Right cardiac atrium (tissue), 5 donors: ENCODE data around the gene IRX1. TPM values are rescaled to one million over a fixed set of nuclear protein-coding genes. Genes with fewer than 3 reads are reported as not detected.

Experiments used
- ATAC-seq, 2 donors: fragments of 200-7000 bp; cut with Tn5 transposase; one replicate each; pipeline versions ENCODE4 v1.8.0 to v1.9.1; 2020; ENCODE audit warnings: moderate library complexity in 2 of 2, mild to moderate bottlenecking in 1 of 2
- DNase-seq, 3 donors: peaks; one replicate each; pipeline ENCODE4 v3.0.0-alpha.2; 2020
- H3K27ac ChIP-seq: one replicate; pipeline ENCODE4 v1.5.1; 2013; ENCODE audit warnings: mild to moderate bottlenecking, low read length, control low read depth, moderate library complexity
- H3K27me3 ChIP-seq: one replicate; pipeline ENCODE4 v1.6.1; 2013; ENCODE audit not compliant: control insufficient read depth, insufficient read depth
- H3K4me1 ChIP-seq: one replicate; pipeline ENCODE4 v1.6.1; 2013; ENCODE audit warnings: low read length; ENCODE audit not compliant: control insufficient read depth, insufficient read depth
- H3K4me3 ChIP-seq: one replicate; pipeline ENCODE4 v1.5.1; 2013; ENCODE audit warnings: low read length, control low read depth
- H3K9me3 ChIP-seq: one replicate; pipeline ENCODE4 v1.6.1; 2013; ENCODE audit warnings: low read length; ENCODE audit not compliant: control insufficient read depth
- WGBS: extraction: QIAGEN DNeasy Blood & Tissue Kit; methylation state at CpG from one replicate; pipeline ENCODE4 v1.1.7; 2013; 5-methylcytosine and 5-hydroxymethylcytosine counted together
- intact Hi-C, 4 donors: fragments of 100-400 bp; cut with DNase I; formaldehyde crosslinking; loops; one replicate each; pipeline versions ENCODE4 v1.11.0 to v1.14.0; 2022 to 2023
- polyA plus RNA-seq: library from polyadenylated mRNA; stranded (reverse); fragments of 200-250 nt; gene quantifications from one replicate; pipeline ENCODE4 v1.2.3, GENCODE V29; 2013
- total RNA-seq, 4 donors: library from RNA; stranded (reverse); fragmentation: NEBNext Ultra II Directional; extraction: Animal tissue kit (Norgen Biotek cat#: 25700); gene quantifications; one replicate each; pipeline ENCODE4 v1.2.1, GENCODE V29; 2021
- donor health status: healthy with polysubstance abuse.
- donor health status: DM: no; HTN: yes; CAD: no.
- donor health status: DM: no; HTN: no; CAD: no.
- donor health status: DM: no; HTN: yes; CAD: no; lungs with severe emphysema.
- donor health status: DM: yes; HTN: yes; CAD: no.

Gene IRX1
- total and polyA plus RNA-seq, 5 donors = 0.05 TPM; not detected in 4

- no peak overlapping the region for H3K27ac ChIP-seq
- no peak overlapping the region for H3K4me3 ChIP-seq
- no peaks in the 10 kb centered on the region for H3K4me1 ChIP-seq
- DNase-seq (no peak), ATAC-seq (no peak)
- WGBS = 3% methylated on average over 73 of the region's 73 CpGs
- no peaks in the 10 kb centered on the region for H3K27me3 ChIP-seq
- intact Hi-C loops = loop anchor here in 1 of 4 donors (10.0 kb wide), 1 partner anchor 1397 kb away; no protein-coding TSS in a partner anchor
- H3K9me3 ChIP-seq = no peaks in the 10 kb centered on the region
Observed at GRCh38 chr5:3601911-3602782, 6.5 kb downstream of the IRX1 start.

- H3K9me3 ChIP-seq = no peaks in the 10 kb centered on the region
- no peak overlapping the region for H3K4me3 ChIP-seq
- WGBS = 5% methylated on average over 45 of the region's 45 CpGs
- intact Hi-C loops = loop anchor here in 1 of 4 donors (10.0 kb wide), 1 partner anchor 1398 kb away; no protein-coding TSS in a partner anchor
- no peaks in the 10 kb centered on the region for H3K27me3 ChIP-seq
- ATAC-seq (peak; percentile 43 to 75), DNase-seq (peak in 2 of 3 donors; percentile 33 to 67)
- H3K4me1 ChIP-seq = no peaks in the 10 kb centered on the region
- H3K27ac ChIP-seq = no peak overlapping the region
Observed at GRCh38 chr5:3602785-3603502, 7.3 kb downstream of the IRX1 start.

DNA sequence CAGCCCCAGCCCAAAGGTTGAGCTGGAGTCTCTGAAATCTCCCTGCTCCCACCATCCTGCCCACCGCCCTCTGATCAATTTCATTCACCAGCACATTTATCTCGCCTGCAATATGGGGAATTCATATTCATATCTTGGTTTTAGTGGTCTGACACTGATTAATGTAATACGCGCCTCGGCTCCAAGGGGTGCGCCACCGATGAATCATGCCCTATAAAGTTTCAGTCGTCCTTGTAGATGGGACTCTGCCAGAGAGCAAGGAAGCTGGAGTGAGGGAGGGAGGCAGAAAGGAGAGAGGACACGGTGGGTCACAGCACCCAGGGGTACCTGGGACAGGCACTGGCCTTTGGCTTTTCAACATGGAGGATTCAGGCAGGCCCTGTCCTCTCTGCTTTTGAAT is 8.9 kb downstream of the IRX1 start:
- no peak for DNase-seq
- H3K27me3 ChIP-seq = no peaks in the 10 kb centered on the region
- WGBS = 68% methylated on average over 9 of the region's 9 CpGs
- H3K9me3 ChIP-seq = no peaks in the 10 kb centered on the region
- no peaks in the 10 kb centered on the region for H3K4me1 ChIP-seq
- no peak overlapping the region for H3K4me3 ChIP-seq
- no peak for ATAC-seq
- intact Hi-C loops = loop anchor here in 1 of 4 donors (10.0 kb wide), 1 partner anchor 1400 kb away; no protein-coding TSS in a partner anchor
- no peak overlapping the region for H3K27ac ChIP-seq

DNA sequence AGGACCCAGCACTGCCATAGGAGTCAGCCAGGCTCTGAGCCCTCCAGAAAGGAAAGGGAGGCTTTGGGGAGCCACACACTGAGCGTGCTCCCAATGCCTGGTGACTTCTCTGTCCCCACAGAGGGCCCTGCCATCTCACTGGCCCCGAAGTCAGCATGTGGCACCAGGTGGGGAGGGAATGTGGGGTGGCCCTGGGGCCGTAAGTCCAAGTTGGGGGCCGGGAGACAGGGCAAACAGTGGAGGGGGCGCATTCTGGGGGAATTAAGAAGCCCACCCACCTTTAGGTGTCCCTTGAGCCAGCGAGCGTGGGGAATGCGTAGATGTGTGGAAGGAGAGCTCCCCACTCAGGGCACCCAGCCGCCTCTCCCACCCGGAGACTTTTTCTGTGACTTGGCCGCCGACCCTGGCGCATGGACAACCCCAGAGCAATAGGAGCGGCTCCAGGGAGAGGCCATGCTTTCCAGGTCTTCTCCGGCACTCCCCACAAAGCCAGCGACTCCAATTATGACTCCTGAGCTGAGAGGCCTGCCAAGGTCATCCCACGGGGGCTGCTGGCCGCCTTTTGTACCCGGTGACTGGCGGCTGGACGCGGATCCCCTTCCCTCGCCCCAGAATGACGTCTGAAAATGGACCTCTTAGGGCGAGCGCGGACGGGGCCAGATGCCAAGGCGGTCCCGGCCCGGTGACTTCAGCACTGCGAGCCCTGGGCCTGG is 9.8 kb downstream of the IRX1 start:
- H3K27me3 ChIP-seq = no peaks in the 10 kb centered on the region

DNA sequence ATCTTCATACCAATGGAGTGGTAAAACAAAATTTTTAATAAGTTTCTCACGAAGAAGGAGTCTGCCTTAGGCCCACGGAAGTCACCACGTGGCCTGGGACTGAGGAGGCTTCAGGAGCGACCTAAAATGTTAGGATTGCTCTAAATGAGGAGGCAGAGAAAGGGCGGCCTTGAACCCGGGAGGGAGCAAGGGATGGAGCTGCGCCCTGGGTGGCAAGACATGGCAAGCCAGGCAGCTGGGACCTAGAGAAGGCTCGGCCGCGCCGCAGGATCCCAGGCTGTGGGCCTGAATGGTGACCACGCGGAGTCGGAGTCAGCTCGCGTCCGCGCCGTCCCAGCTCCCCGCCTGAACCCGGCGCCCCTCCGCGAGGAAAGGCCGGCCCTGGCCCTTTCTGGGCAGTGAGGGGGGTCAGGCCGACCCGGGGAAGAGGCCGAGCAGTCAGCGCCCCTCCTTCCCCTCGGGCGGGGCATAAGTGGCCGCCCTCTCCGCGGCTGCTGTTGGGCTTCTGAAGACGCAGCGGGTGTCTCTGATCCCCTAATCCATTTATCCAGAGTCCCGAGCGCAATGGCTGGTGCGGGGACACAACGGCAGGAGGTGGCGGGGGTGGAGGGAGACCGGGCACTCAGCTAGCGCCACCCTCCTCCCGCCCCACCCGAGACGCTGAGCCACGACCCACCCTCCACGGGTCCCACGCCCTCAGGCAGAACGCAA is 10.6 kb downstream of the IRX1 start:
- intact Hi-C loops = loop anchor here in 1 of 4 donors (10.0 kb wide), 1 partner anchor 1401 kb away; no protein-coding TSS in a partner anchor
- Histone ChIP-seq H3K4me1 (no peaks in the 10 kb centered on the region), H3K4me3 (no peak overlapping the region), H3K9me3 (peaks cover 1% of the 10 kb centered on the region), H3K27ac (no peak overlapping the region), H3K27me3 (no peaks in the 10 kb centered on the region)
- DNase-seq (no peak), ATAC-seq (no peak)
- 5% methylated on average over 50 of the region's 50 CpGs for WGBS

More for the DNA sequence above, 9.8 kb downstream of the IRX1 start:
- ATAC-seq = no peak
- H3K27ac ChIP-seq = no peak overlapping the region
- DNase-seq = no peak
- no peak overlapping the region for H3K4me3 ChIP-seq
- intact Hi-C loops = loop anchor here in 1 of 4 donors (10.0 kb wide), 1 partner anchor 1401 kb away; no protein-coding TSS in a partner anchor
- 42% methylated on average over 32 of the region's 32 CpGs for WGBS
- no peaks in the 10 kb centered on the region for H3K4me1 ChIP-seq
- H3K9me3 ChIP-seq = peaks cover 1% of the 10 kb centered on the region

DNA sequence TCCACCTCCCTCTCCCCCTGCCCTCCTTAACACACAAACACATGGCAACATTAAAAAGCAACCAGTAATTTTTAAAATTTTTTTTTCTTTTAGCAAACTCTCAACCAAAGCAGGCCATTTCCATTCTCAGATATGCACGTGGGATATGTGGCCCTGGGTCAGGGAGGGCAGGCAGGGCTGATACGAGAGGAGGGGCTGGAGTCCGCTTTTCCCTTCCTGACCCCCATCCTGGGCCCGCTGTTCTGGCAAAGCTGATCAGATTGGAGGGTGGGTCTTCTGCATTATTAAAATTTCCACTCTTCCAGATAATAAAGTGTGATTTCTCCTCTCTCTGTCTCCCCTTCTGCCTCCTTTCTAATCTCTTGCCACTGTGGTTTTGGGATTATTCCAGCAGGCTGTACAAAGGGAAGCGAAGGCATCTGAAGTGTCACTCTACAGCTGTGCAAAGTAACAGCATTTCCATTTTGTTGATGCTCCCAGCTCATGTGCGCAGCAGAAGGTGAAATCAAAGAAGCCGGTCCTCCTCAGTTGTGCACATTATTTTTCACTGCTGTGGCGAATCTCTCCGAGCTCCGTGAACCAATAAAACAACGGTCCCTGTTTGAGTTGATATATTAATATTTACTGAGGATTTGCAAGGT is 12.0 kb downstream of the IRX1 start:
- no peak for ATAC-seq
- no peak overlapping the region for H3K4me3 ChIP-seq
- no peaks in the 10 kb centered on the region for H3K27me3 ChIP-seq
- WGBS = 62% methylated on average over 11 of the region's 11 CpGs
- H3K9me3 ChIP-seq = peaks cover 1% of the 10 kb centered on the region
- DNase-seq = no peak
- no peaks in the 10 kb centered on the region for H3K4me1 ChIP-seq
- no peak overlapping the region for H3K27ac ChIP-seq
- intact Hi-C loops = loop anchor here in 1 of 4 donors (10.0 kb wide), 1 partner anchor 1403 kb away; no protein-coding TSS in a partner anchor

GRCh38 chr5:3609120-3609681 is 13.6 kb downstream of the IRX1 start:
- intact Hi-C loops = loop anchor here in 1 of 4 donors (10.0 kb wide), 1 partner anchor 1404 kb away; no protein-coding TSS in a partner anchor
- no peak for DNase-seq

DNA sequence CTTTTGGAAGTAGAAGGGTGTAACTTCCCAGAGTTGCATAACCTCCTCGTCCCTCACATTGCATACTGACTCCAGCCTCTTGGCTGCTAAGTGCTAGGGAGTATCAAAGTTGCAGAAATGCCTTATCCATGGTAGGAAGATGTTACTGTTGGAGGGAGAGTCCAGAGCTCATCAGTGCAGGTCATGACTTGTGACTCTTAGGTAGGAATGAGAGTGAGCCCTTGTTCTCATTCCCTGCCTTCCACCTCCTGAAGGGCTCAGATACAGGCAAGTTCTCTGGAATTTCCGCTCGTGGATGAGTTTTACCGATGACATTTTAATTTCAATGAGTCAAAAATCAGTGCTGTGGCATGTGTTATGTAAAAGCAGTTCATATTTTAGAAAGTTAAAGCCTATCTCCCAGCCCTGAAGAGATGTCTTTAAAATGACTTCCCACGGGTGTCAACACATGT is 17.0 kb downstream of the IRX1 start:
- WGBS = 50% methylated on average over 5 of the region's 5 CpGs
- H3K9me3 ChIP-seq = peaks cover 1% of the 10 kb centered on the region
- DNase-seq = no peak
- ATAC-seq = no peak
- H3K4me1 ChIP-seq = no peaks in the 10 kb centered on the region
- no peaks in the 10 kb centered on the region for H3K27me3 ChIP-seq
- no peak overlapping the region for H3K4me3 ChIP-seq
- no peak overlapping the region for H3K27ac ChIP-seq
- intact Hi-C loops = no loop called here

More at GRCh38 chr5:3609120-3609681, 13.6 kb downstream of the IRX1 start:
- ATAC-seq = no peak
- no peaks in the 10 kb centered on the region for H3K27me3 ChIP-seq
- peaks cover 1% of the 10 kb centered on the region for H3K9me3 ChIP-seq
- H3K4me3 ChIP-seq = no peak overlapping the region
- H3K27ac ChIP-seq = no peak overlapping the region
- WGBS = 75% methylated on average over 18 of the region's 18 CpGs
- no peaks in the 10 kb centered on the region for H3K4me1 ChIP-seq

DNA sequence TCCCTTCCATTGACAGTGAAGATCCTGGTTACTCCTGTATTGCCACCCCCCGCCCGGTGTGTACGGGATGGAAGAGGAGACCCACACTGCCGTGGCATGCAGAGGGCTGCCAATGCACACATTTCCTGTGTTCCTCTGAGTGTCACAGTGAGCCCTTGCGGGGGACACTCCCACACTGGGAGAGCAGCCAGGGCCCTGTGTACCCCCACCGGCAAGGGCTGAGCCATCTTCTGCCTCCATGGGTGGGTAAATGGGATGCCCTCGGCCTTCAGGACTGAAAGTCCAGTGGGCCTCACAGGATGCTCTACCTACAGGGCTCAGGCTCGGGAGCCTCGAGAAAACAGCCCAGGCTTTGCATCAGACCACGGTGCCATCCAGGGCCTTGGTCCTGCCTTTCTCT is 18.1 kb downstream of the IRX1 start:
- H3K27me3 ChIP-seq = no peaks in the 10 kb centered on the region
- no peak for ATAC-seq
- 76% methylated on average over 10 of the region's 10 CpGs for WGBS

More for the DNA sequence above, 18.1 kb downstream of the IRX1 start:
- peaks cover 1% of the 10 kb centered on the region for H3K9me3 ChIP-seq
- H3K4me1 ChIP-seq = no peaks in the 10 kb centered on the region
- no peak overlapping the region for H3K27ac ChIP-seq
- DNase-seq = no peak
- intact Hi-C loops = no loop called here
- H3K4me3 ChIP-seq = no peak overlapping the region
